Left ventricle myocardium inferior (tissue), 1 donor: ENCODE data around the gene KIF6. TPM values are rescaled to one million over a fixed set of nuclear protein-coding genes. Genes with fewer than 3 reads are reported as not detected.

Experiments used
- DNase-seq: peaks from one replicate; pipeline ENCODE4 v3.0.0-alpha.2; 2020
- H3K27ac ChIP-seq: fragments of 200-600 bp; replicated peaks from 2 replicates; pipeline ENCODE4 v1.8.0; 2021
- H3K27me3 ChIP-seq: fragments of 200-600 bp; 2 replicates; pipeline ENCODE4 v1.8.0; 2021; ENCODE audit warnings: low read depth
- H3K36me3 ChIP-seq: fragments of 200-600 bp; 2 replicates; pipeline ENCODE4 v1.8.0; 2021
- H3K4me1 ChIP-seq: fragments of 200-600 bp; 2 replicates; pipeline ENCODE4 v1.8.0; 2021
- H3K4me3 ChIP-seq: fragments of 200-600 bp; 2 replicates; pipeline ENCODE4 v1.8.0; 2021; ENCODE audit warnings: mild to moderate bottlenecking, moderate library complexity
- H3K9me3 ChIP-seq: fragments of 200-600 bp; replicated peaks from 2 replicates; pipeline ENCODE4 v1.8.0; 2021
- intact Hi-C: fragments of 100-400 bp; cut with micrococcal nuclease; formaldehyde crosslinking; loops from one replicate; pipeline ENCODE4 v1.11.0; 2022
- total RNA-seq: library from RNA; stranded (reverse); fragmentation: NEBNext Ultra II Directional; extraction: Animal tissue kit (Norgen Biotek cat#: 25700); gene quantifications from one replicate; pipeline ENCODE4 v1.2.1, GENCODE V29; 2021
- TF ChIP-seq, protein P1 (sequence below): fragments of 200-600 bp; IDR thresholded peaks from 2 replicates; pipeline ENCODE4 v1.8.0; 2021; ENCODE audit warnings: antibody characterized with exemption, mild to moderate bottlenecking, borderline replicate concordance
- donor health status: DM: no; HTN: yes; CAD: no; lungs with severe emphysema.

Gene KIF6
- total RNA-seq, 1 donor from 2014 or later: 0.69 TPM

DNA sequence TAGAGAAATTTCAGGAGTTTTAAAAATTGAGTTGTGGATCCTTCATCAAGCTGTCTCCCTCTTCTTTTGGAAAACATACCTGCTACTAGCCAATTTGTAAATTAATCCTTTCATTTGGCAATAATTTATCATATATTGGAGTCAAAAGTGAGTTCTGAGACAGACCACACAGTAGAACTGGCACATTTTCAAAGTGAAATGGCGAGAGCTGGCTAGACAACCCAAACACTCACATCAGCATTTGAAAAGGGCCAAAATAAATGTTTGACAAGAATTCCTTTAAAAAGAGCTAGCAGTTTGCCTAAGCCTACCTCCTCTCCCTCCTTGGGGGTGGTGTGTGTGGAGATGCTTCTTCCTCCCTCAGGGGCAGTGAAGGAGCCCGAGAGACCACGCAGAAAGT, 354.8 kb downstream of the KIF6 start:
- Histone ChIP-seq H3K27ac (no peak overlapping the region), H3K27me3 (peaks cover 10% of the 10 kb centered on the region), H3K4me1 (no peaks in the 10 kb centered on the region), H3K9me3 (no peaks in the 10 kb centered on the region), H3K4me3 (no peak overlapping the region), H3K36me3 (no peaks in the 10 kb centered on the region)
- no peak for DNase-seq
- TF ChIP-seq, protein P1, sequence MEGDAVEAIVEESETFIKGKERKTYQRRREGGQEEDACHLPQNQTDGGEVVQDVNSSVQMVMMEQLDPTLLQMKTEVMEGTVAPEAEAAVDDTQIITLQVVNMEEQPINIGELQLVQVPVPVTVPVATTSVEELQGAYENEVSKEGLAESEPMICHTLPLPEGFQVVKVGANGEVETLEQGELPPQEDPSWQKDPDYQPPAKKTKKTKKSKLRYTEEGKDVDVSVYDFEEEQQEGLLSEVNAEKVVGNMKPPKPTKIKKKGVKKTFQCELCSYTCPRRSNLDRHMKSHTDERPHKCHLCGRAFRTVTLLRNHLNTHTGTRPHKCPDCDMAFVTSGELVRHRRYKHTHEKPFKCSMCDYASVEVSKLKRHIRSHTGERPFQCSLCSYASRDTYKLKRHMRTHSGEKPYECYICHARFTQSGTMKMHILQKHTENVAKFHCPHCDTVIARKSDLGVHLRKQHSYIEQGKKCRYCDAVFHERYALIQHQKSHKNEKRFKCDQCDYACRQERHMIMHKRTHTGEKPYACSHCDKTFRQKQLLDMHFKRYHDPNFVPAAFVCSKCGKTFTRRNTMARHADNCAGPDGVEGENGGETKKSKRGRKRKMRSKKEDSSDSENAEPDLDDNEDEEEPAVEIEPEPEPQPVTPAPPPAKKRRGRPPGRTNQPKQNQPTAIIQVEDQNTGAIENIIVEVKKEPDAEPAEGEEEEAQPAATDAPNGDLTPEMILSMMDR: no peak
- intact Hi-C loops: loop anchor here (10.0 kb wide), 1 partner anchor 524 kb away; no protein-coding TSS in a partner anchor

DNA sequence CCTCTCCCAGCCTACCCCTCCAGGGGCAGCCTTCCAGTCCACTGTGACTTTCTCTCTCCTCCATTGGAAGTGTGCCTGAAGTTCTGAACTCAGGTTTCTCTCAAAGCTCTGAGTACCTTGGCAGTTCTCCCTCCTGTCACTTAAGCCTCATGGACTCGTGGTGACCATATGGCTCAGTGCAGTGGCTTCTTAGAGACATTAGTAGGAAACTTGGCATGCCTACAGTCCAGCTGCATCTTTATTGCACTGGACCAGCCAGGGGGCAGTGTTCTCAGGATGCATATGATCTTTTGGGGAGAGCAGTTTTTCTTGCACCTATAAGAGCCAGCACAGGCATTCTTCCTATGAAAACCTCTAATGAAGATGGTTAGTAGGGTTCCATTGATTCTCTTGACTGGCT, 355.2 kb downstream of the KIF6 start:
- peaks cover 10% of the 10 kb centered on the region for H3K27me3 ChIP-seq
- intact Hi-C loops: loop anchor here (10.0 kb wide), 1 partner anchor 525 kb away; no protein-coding TSS in a partner anchor
- no peak for DNase-seq
- H3K27ac ChIP-seq: no peak overlapping the region
- H3K4me3 ChIP-seq: no peak overlapping the region
- no peaks in the 10 kb centered on the region for H3K9me3 ChIP-seq
- H3K4me1 ChIP-seq: no peaks in the 10 kb centered on the region
- H3K36me3 ChIP-seq: no peaks in the 10 kb centered on the region
- TF ChIP-seq, protein P1: peak; percentile 30

DNA sequence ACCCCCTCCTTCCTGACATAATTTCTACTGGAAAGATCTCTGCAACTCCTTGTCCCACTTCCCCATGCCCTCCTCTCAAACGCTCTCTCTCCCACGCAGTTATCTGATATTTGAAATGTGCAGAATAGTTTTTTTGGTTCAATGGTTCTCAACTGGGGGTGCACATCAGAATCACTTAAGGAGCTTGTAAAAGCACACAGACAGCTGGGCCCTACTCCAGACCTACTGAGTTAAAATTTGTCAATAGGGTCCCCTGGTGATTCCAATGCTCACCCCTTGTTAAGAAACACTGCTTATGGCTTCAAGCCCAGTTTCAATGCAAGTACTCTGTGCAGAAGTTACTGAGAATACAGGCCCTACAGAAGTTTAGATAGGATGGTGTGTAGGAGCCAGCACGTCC, 357.5 kb downstream of the KIF6 start:
- Histone ChIP-seq H3K27ac (no peak overlapping the region), H3K9me3 (no peaks in the 10 kb centered on the region), H3K4me3 (no peak overlapping the region), H3K4me1 (no peaks in the 10 kb centered on the region), H3K27me3 (peaks cover 20% of the 10 kb centered on the region), H3K36me3 (no peaks in the 10 kb centered on the region)
- intact Hi-C loops: no loop called here
- TF ChIP-seq, protein P1: no peak
- DNase-seq: no peak

DNA sequence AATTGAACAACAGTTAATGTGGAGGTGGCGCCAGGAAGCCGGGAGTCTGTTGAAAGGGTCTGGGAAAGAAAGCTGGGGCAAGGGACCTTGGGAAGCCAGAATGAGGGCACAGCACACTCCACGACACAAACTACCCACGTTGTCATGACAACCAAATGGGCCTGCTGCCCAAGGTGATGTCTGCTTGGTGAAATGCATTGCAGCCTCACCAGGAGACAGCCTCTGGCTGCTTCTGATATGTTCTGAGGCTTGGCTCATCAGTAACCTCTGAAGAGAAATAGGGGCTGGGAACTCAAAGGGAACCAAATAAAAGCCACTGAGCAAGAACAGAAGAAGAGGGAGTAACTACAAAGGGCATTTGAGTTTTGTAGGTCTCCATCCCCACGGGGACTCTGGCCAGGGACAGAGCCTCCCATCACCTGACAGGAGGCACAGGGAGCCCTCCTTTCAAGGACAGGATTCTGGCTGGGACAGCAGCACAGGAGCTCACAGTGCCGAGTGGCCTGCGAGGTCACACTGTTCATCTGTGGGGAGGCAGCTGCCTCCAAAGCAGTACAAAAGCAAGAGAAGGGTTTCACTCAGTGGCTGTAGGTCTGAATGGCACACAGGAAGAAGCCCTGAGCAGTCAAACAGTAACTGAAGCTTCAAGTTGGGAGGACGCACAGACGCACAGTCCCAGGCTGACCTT, 358.1 kb downstream of the KIF6 start:
- Histone ChIP-seq H3K4me1 (peaks cover 2% of the 10 kb centered on the region), H3K27me3 (peaks cover 20% of the 10 kb centered on the region), H3K36me3 (no peaks in the 10 kb centered on the region), H3K4me3 (no peak overlapping the region), H3K27ac (no peak overlapping the region), H3K9me3 (no peaks in the 10 kb centered on the region)
- intact Hi-C loops: no loop called here
- DNase-seq: no peak
- TF ChIP-seq, protein P1: no peak

DNA sequence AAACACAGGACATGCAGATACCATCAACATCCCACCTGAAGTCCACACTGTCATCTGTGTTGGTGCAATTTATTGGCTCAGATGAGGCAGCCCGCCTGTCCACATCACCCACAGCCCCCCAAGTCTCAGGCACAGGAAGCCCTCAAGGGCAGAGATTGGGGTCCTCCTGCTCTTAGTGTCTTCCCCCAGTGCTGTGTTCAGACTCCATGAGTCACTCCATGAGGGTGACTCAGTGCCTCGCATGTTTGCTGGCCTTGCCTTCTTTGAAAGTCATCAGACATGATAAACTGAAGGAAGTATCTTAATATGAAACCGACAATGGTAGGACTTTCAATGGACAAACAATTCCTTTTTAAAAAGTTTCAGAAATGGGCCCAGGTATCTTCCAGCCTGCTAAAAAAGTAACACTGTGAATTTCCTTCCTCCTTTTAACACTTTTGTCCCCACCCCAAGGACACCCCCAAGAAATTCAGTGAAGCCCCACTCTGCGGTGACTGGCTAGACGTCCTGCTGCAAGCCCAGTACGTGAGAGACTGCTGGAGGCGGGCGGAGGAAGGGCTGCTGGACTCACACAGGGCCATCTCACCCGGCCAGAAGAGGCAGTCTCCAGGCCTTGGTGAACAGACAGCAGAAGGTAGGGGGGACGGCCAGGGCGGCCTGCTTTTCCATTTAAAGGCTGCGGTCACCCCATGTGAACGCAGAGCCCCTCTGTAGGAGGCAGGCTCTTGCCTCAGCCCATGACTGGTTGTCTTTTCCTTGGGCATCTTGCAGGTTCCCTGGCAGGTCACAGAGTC, 359.7 kb downstream of the KIF6 start:
- H3K36me3 ChIP-seq: no peaks in the 10 kb centered on the region
- H3K27me3 ChIP-seq: peaks cover 21% of the 10 kb centered on the region
- H3K9me3 ChIP-seq: no peaks in the 10 kb centered on the region
- TF ChIP-seq, protein P1: no peak
- H3K4me1 ChIP-seq: peaks cover 6% of the 10 kb centered on the region
- no peak for DNase-seq
- no peak overlapping the region for H3K27ac ChIP-seq
- intact Hi-C loops: no loop called here
- H3K4me3 ChIP-seq: no peak overlapping the region
